Stimulated activated CD4-positive, alpha-beta T cell treated with anti-CD3 and anti-CD28 coated beads, Interleukin-1b, Interleukin-23, amount 100 ng/mL, for 48 hours (primary cell): ENCODE results near the gene UBE2M.
"Not testable (repeated sequence)": the region's sequence is repeated elsewhere in the genome, so short reads cannot be mapped to it uniquely, and the experiment has no call there.

Source experiments
- DNase-seq: peaks from one replicate; pipeline ENCODE4 v3.0.0-alpha.2; 2020

UBE2M gene

GRCh38 chr19:58511353-58512208 lies 46.8 kb downstream of the UBE2M start, which contains the start of gene SLC27A5:
Gene SLC27A5 (minus strand): TSS chr19:58511992. CDS start chr19:58511955, 37 bp downstream.
- DNase-seq = no peak

- DNase-seq = no peak
Measured at GRCh38 chr19:58510084-58510862, 48.1 kb downstream of the UBE2M start.

DNA sequence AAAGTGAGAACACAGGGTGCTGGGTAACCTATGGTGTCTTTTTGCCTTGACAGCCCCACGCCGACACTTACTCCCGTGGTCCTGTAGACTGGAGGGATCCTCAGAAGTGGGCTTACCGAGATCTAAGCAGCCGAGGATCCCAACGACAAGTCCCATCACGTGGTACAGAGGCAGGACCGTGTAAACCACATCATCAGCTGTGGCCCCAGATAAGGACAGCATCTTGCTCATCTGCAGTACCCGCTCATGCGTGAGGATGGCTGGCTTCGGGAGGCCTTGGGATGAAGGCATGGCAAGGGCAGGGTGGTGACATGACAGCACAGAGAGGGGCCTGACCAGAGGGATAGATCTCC lies 48.7 kb downstream of the UBE2M start:
- DNase-seq = no peak

- not testable (repeated sequence) for DNase-seq
Measured at GRCh38 chr19:58507602-58508223, 50.7 kb downstream of the UBE2M start.
